H9 (cell line): ENCODE results near the gene PMF1. TPM values are rescaled to one million over a fixed set of nuclear protein-coding genes. Genes with fewer than 3 reads are reported as not detected.
A peak's percentile ranks its signal among the peaks of the same experiment; 100 is the strongest.

Source experiments
- DNase-seq: peaks from one replicate; pipeline ENCODE4 v3.0.0-alpha.2; 2017
- H2AFZ ChIP-seq: one replicate; pipeline ENCODE4 v1.6.1; 2013; ENCODE audit warnings: mild to moderate bottlenecking, low read length, control low read depth, moderate library complexity
- H2AK5ac ChIP-seq: 2 replicates; pipeline ENCODE4 v1.6.1; 2013; ENCODE audit warnings: low read length, control low read depth, mixed read lengths; ENCODE audit not compliant: insufficient read length
- H2BK120ac ChIP-seq: one replicate; pipeline ENCODE4 v1.6.1; 2013; ENCODE audit warnings: low read depth, mild to moderate bottlenecking, low read length, control low read depth, inconsistent platforms; ENCODE audit not compliant: poor library complexity, severe bottlenecking
- H2BK12ac ChIP-seq: 2 replicates; pipeline ENCODE4 v1.6.1; 2013; ENCODE audit warnings: low read length, control low read depth, mixed read lengths, low read depth; ENCODE audit not compliant: insufficient read length
- H2BK15ac ChIP-seq: 2 replicates; pipeline ENCODE4 v1.6.1; 2013; ENCODE audit warnings: low read depth, low read length, control low read depth
- H2BK20ac ChIP-seq: one replicate; pipeline ENCODE4 v1.6.1; 2013; ENCODE audit warnings: low read depth, mild to moderate bottlenecking, low read length, control low read depth, inconsistent platforms; ENCODE audit not compliant: poor library complexity, severe bottlenecking
- H2BK5ac ChIP-seq: 2 replicates; pipeline ENCODE4 v1.6.1; 2013; ENCODE audit warnings: low read length, control low read depth, mixed read lengths; ENCODE audit not compliant: insufficient read length
- H3K14ac ChIP-seq: 2 replicates; pipeline ENCODE4 v1.6.1; 2013; ENCODE audit warnings: low read length, control low read depth; ENCODE audit not compliant: insufficient read depth
- H3K18ac ChIP-seq: 2 replicates; pipeline ENCODE4 v1.6.1; 2013; ENCODE audit warnings: low read depth, mild to moderate bottlenecking, mixed read lengths, low read length, control low read depth; ENCODE audit not compliant: insufficient read length
- H3K23ac ChIP-seq: 2 replicates; pipeline ENCODE4 v1.6.1; 2013; ENCODE audit warnings: low read length, control low read depth, mixed read lengths, low read depth; ENCODE audit not compliant: insufficient read length
- H3K23me2 ChIP-seq: 2 replicates; pipeline ENCODE4 v1.6.1; 2013; ENCODE audit warnings: low read depth, mild to moderate bottlenecking, mixed read lengths, low read length, control low read depth; ENCODE audit not compliant: insufficient read length, poor library complexity, severe bottlenecking
- H3K27ac ChIP-seq: 2 replicates; pipeline ENCODE4 v1.5.1; 2013; ENCODE audit warnings: low read length, control low read depth, mixed read lengths, low read depth; ENCODE audit not compliant: insufficient read length
- H3K27me3 ChIP-seq: 2 replicates; pipeline ENCODE4 v1.6.1; 2013; ENCODE audit warnings: low read length, control low read depth, inconsistent platforms; ENCODE audit not compliant: insufficient read depth
- H3K4ac ChIP-seq: 2 replicates; pipeline ENCODE4 v1.6.1; 2013; ENCODE audit warnings: low read depth, mild to moderate bottlenecking, control low read depth, inconsistent platforms, low read length, moderate library complexity
- H3K4me1 ChIP-seq: 2 replicates; pipeline ENCODE4 v1.6.1; 2013; ENCODE audit warnings: low read length, control low read depth, inconsistent platforms; ENCODE audit not compliant: insufficient read depth
- H3K4me2 ChIP-seq: 2 replicates; pipeline ENCODE4 v1.6.1; 2013; ENCODE audit warnings: low read length, control low read depth, mixed read lengths; ENCODE audit not compliant: insufficient read length, insufficient read depth
- H3K56ac ChIP-seq: 2 replicates; pipeline ENCODE4 v1.6.1; 2013; ENCODE audit warnings: low read depth, mild to moderate bottlenecking, mixed read lengths, low read length, control low read depth; ENCODE audit not compliant: insufficient read length
- H3K79me1 ChIP-seq: 2 replicates; pipeline ENCODE4 v1.6.1; 2013; ENCODE audit warnings: low read depth, mild to moderate bottlenecking, moderate library complexity, low read length, control low read depth, inconsistent platforms; ENCODE audit not compliant: insufficient read depth, poor library complexity, severe bottlenecking
- H3K79me2 ChIP-seq: 2 replicates; pipeline ENCODE4 v1.6.1; 2013; ENCODE audit warnings: low read length, control low read depth, inconsistent platforms; ENCODE audit not compliant: insufficient read depth
- H3K9ac ChIP-seq: 2 replicates; pipeline ENCODE4 v1.6.1; 2013; ENCODE audit warnings: low read length, control low read depth, mixed read lengths; ENCODE audit not compliant: insufficient read length; ENCODE audit errors: extremely low read depth
- H3K9me3 ChIP-seq: one replicate; pipeline ENCODE4 v1.6.1; 2013; ENCODE audit warnings: low read depth, low read length, inconsistent platforms; ENCODE audit not compliant: control insufficient read depth
- H3T11ph ChIP-seq: one replicate; pipeline ENCODE4 v1.6.1; 2013; ENCODE audit warnings: mild to moderate bottlenecking, low read length, control low read depth, inconsistent platforms
- H4K20me1 ChIP-seq: one replicate; pipeline ENCODE4 v1.6.1; 2013; ENCODE audit not compliant: control insufficient read depth, insufficient read length, insufficient read depth
- H4K5ac ChIP-seq: 2 replicates; pipeline ENCODE4 v1.6.1; 2013; ENCODE audit warnings: low read depth, mild to moderate bottlenecking, mixed read lengths, low read length, control low read depth; ENCODE audit not compliant: insufficient read length
- H4K8ac ChIP-seq: replicated peaks from 2 replicates; pipeline ENCODE4 v1.6.1; 2013; ENCODE audit warnings: low read length, control low read depth, mixed read lengths, low read depth; ENCODE audit not compliant: insufficient read length
- H4K91ac ChIP-seq: 2 replicates; pipeline ENCODE4 v1.6.1; 2013; ENCODE audit warnings: low read depth, mild to moderate bottlenecking, moderate library complexity, mixed read lengths, low read length, control low read depth; ENCODE audit not compliant: insufficient read length
- H3K27ac Mint-ChIP-seq, 3 experiments: 2 replicates in 2 of 3; 3 replicates in 1 of 3; pipeline ENCODE4 v1.8.0; 2020 to 2021; ENCODE audit warnings: mixed read lengths in 3 of 3, mild to moderate bottlenecking in 1 of 3, moderate library complexity in 1 of 3
- H3K27me3 Mint-ChIP-seq: 2 replicates; pipeline ENCODE4 v1.8.0; 2021; ENCODE audit warnings: low read depth, mild to moderate bottlenecking, moderate library complexity, mixed read lengths
- H3K36me3 Mint-ChIP-seq, 3 experiments: 2 replicates in 2 of 3; 3 replicates in 1 of 3; pipeline ENCODE4 v1.8.0; 2020 to 2021; ENCODE audit warnings: low read depth in 3 of 3, mixed read lengths in 3 of 3; ENCODE audit not compliant: insufficient read depth in 1 of 3
- H3K4me1 Mint-ChIP-seq, 2 experiments: 2 replicates each; pipeline ENCODE4 v1.8.0; 2020; ENCODE audit warnings: mixed read lengths in 2 of 2
- H3K4me3 Mint-ChIP-seq, 2 experiments: 2 replicates in 1 of 2; 3 replicates in 1 of 2; pipeline ENCODE4 v1.8.0; 2020 to 2021; ENCODE audit warnings: mild to moderate bottlenecking in 2 of 2, mixed read lengths in 2 of 2, moderate library complexity in 1 of 2
- H3K9me3 Mint-ChIP-seq, 2 experiments: 2 replicates in 1 of 2; 3 replicates in 1 of 2; pipeline ENCODE4 v1.8.0; 2020; ENCODE audit warnings: mild to moderate bottlenecking in 2 of 2, mixed read lengths in 2 of 2, moderate library complexity in 1 of 2
- CTCF ChIP-seq: fragments of 200-600 bp; sonication (generic); conservative IDR thresholded peaks from 3 replicates; pipeline ENCODE4 v1.8.0; 2021; ENCODE audit warnings: antibody characterized with exemption, mild to moderate bottlenecking
- whole genome bisulfite sequencing: extraction: QIAGEN DNeasy Blood & Tissue Kit; methylation state at CpG from one replicate; pipeline ENCODE4 v1.1.7; 2013; ENCODE audit warnings: missing lambda C conversion rate, low lambda C conversion rate, mixed read lengths; ENCODE audit not compliant: insufficient read length; ENCODE audit errors: extremely low coverage; 5-methylcytosine and 5-hydroxymethylcytosine counted together
- total RNA-seq: library from RNA; stranded (reverse); gene quantifications from 2 replicates; pipeline ENCODE4 v1.2.1, GENCODE V29; 2021

The PMF1 gene
- total RNA-seq, 1 experiment from 2014 or later: 136 TPM

DNA sequence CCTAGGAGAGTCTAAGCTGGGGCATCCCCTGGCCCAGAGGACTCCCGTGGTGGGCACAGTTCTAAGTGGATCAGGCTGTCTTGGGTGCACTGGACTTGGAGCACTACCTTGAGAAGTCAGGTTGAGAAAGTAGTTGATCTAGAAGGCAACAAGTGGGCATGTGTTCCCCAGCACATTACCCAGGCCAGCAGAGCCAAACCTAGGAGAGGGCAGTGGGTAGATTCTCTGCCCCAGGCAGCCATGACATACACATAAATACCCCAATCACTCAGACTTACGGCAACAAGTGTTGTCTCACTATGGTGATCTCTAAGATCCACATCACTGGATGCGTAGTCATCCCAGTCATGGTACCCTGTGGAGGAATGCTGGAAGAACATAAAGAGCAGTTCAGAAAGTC is 1.6 kb upstream of the PMF1 start:
- no peak overlapping the region for H2BK12ac ChIP-seq
- H3K14ac ChIP-seq: no peak overlapping the region
- peaks cover 34 to 35% of the 10 kb centered on the region in 2 experiments for H3K4me1 Mint-ChIP-seq
- no peaks in the 10 kb centered on the region for H3K79me2 ChIP-seq
- 0 out of 7 replicates have a peak overlapping the region, but pooled peaks of 2 of the 3 experiments have one; percentile 23 to 32 for H3K27ac Mint-ChIP-seq
- no peak for TF ChIP-seq CTCF
- H3K9ac ChIP-seq: no peak overlapping the region
- no peak overlapping the region for H3K4me3 Mint-ChIP-seq
- H2AK5ac ChIP-seq: no peak overlapping the region
- no peak overlapping the region for H2BK5ac ChIP-seq
- H4K8ac ChIP-seq: no peak overlapping the region
- H3K79me1 ChIP-seq: no peaks in the 10 kb centered on the region
- H3K23me2 ChIP-seq: peaks cover 8% of the 10 kb centered on the region
- H4K5ac ChIP-seq: no peak overlapping the region
- H3T11ph ChIP-seq: no peak overlapping the region
- H3K56ac ChIP-seq: peak overlapping the region; percentile 4
- no peak overlapping the region for H2BK20ac ChIP-seq
- H3K27me3 ChIP-seq: no peaks in the 10 kb centered on the region
- H3K23ac ChIP-seq: no peak overlapping the region
- no peaks in the 10 kb centered on the region; the same call in 1 of the 2 replicates for H3K4me1 ChIP-seq
- H3K18ac ChIP-seq: no peak overlapping the region
- no peak overlapping the region for H2BK15ac ChIP-seq
- H4K91ac ChIP-seq: no peak overlapping the region
- H3K9me3 ChIP-seq: no peaks in the 10 kb centered on the region
- DNase-seq: no peak
- peaks cover 2% of the 10 kb centered on the region; the same call in 1 of the 2 replicates for H3K27me3 Mint-ChIP-seq
- H3K27ac ChIP-seq: no peak overlapping the region
- H2AFZ ChIP-seq: no peak overlapping the region
- no peak overlapping the region for H2BK120ac ChIP-seq
- no peak overlapping the region for H3K4me2 ChIP-seq
- H3K36me3 Mint-ChIP-seq: peaks cover 10 to 69% (median 30%) of the 10 kb centered on the region in 3 experiments; a peak in 6 of 7 replicates
- H4K20me1 ChIP-seq: no peaks in the 10 kb centered on the region
- no CpG with 5 or more reads among the region's 3 CpGs for WGBS
- H3K4ac ChIP-seq: no peak overlapping the region
- H3K9me3 Mint-ChIP-seq: no peaks in the 10 kb centered on the region
